MM.1S (cell line): ENCODE data around the gene RUBCN.

Source experiments
- DNase-seq: peaks from one replicate; pipeline ENCODE4 v3.0.0-alpha.2; 2015
- H2AFZ ChIP-seq: fragments of 300-600 bp; sonication (generic); 2 replicates; pipeline ENCODE4 v1.6.0; 2016; ENCODE audit warnings: antibody characterized with exemption, low read length
- H3F3A ChIP-seq: fragments of 300-600 bp; sonication (generic); 2 replicates; pipeline ENCODE4 v1.6.1; 2016; ENCODE audit warnings: mild to moderate bottlenecking, antibody characterized with exemption, low read length, moderate library complexity, mixed read lengths; ENCODE audit not compliant: insufficient read depth
- H3K27ac ChIP-seq: fragments of 300-600 bp; sonication (generic); 2 replicates; pipeline ENCODE4 v1.5.1; 2016; ENCODE audit warnings: mild to moderate bottlenecking, low read length
- H3K27me3 ChIP-seq: fragments of 300-600 bp; sonication (generic); replicated peaks from 2 replicates; pipeline ENCODE4 v1.6.0; 2016; ENCODE audit warnings: low read length; ENCODE audit not compliant: insufficient read depth
- H3K36me3 ChIP-seq: fragments of 300-600 bp; sonication (generic); replicated peaks from 2 replicates; pipeline ENCODE4 v1.6.1; 2016; ENCODE audit warnings: mild to moderate bottlenecking, low read length, mixed read lengths; ENCODE audit not compliant: insufficient read depth
- H3K4me1 ChIP-seq: fragments of 300-600 bp; sonication (generic); 2 replicates; pipeline ENCODE4 v1.6.1; 2016; ENCODE audit warnings: low read length, mixed read lengths
- H3K4me2 ChIP-seq: fragments of 300-600 bp; sonication (generic); 2 replicates; pipeline ENCODE4 v1.6.0; 2016; ENCODE audit warnings: low read depth, low read length
- H3K4me3 ChIP-seq: fragments of 300-600 bp; sonication (generic); 2 replicates; pipeline ENCODE4 v1.5.1; 2016; ENCODE audit warnings: low read length, mixed read lengths
- H3K79me2 ChIP-seq: fragments of 300-600 bp; sonication (generic); 2 replicates; pipeline ENCODE4 v1.6.1; 2016; ENCODE audit warnings: mixed run types, low read length, mixed read lengths
- H3K9ac ChIP-seq: fragments of 300-600 bp; sonication (generic); 2 replicates; pipeline ENCODE4 v1.6.1; 2016; ENCODE audit warnings: low read length, mixed read lengths
- H3K9me2 ChIP-seq: fragments of 300-600 bp; sonication (generic); replicated peaks from 2 replicates; pipeline ENCODE4 v1.6.1; 2016; ENCODE audit warnings: mild to moderate bottlenecking, low read length, mixed read lengths; ENCODE audit not compliant: insufficient read depth
- H3K9me3 ChIP-seq: fragments of 300-600 bp; sonication (generic); replicated peaks from 2 replicates; pipeline ENCODE4 v1.6.1; 2016; ENCODE audit warnings: mild to moderate bottlenecking, low read length, mixed read lengths; ENCODE audit not compliant: insufficient read depth
- H4K20me1 ChIP-seq: fragments of 300-600 bp; sonication (generic); 2 replicates; pipeline ENCODE4 v1.6.1; 2016; ENCODE audit warnings: mild to moderate bottlenecking, low read length, moderate library complexity, mixed read lengths; ENCODE audit not compliant: insufficient read depth
- EZH2 ChIP-seq: fragments of 300-600 bp; sonication (generic); optimal IDR thresholded peaks from 2 replicates; pipeline ENCODE3; 2017; ENCODE audit warnings: low read depth, mild to moderate bottlenecking, antibody characterized with exemption, low read length, mixed read lengths
- EZH2phosphoT487 ChIP-seq: fragments of 300-600 bp; sonication (generic); IDR thresholded peaks from 2 replicates; pipeline ENCODE4 v1.6.1; 2018; ENCODE audit warnings: antibody characterized with exemption, low read length
- TF ChIP-seq, protein P1 (sequence below): fragments of 300-600 bp; sonication (generic); IDR thresholded peaks from 2 replicates; pipeline ENCODE4 v1.5.1; 2016; ENCODE audit warnings: antibody characterized with exemption, low read length, mixed read lengths

RUBCN gene

GRCh38 chr3:197692641-197693040, 44.1 kb downstream of the RUBCN start:
- no peak for DNase-seq
- Histone ChIP-seq H2AFZ (no peak overlapping the region), H3K27ac (no peak overlapping the region), H3K4me3 (no peak overlapping the region), H3K9me2 (no peaks in the 10 kb centered on the region), H3K36me3 (peaks cover 12% of the 10 kb centered on the region), H4K20me1 (no peaks in the 10 kb centered on the region), H3K4me2 (no peak overlapping the region), H3K9me3 (no peaks in the 10 kb centered on the region), H3K27me3 (no peaks in the 10 kb centered on the region), H3K4me1 (no peaks in the 10 kb centered on the region), H3K9ac (no peak overlapping the region), H3K79me2 (no peaks in the 10 kb centered on the region), H3F3A (no peaks in the 10 kb centered on the region)
- TF ChIP-seq EZH2phosphoT487, result no peak
- TF ChIP-seq EZH2, result no peak
- TF ChIP-seq, protein P1, sequence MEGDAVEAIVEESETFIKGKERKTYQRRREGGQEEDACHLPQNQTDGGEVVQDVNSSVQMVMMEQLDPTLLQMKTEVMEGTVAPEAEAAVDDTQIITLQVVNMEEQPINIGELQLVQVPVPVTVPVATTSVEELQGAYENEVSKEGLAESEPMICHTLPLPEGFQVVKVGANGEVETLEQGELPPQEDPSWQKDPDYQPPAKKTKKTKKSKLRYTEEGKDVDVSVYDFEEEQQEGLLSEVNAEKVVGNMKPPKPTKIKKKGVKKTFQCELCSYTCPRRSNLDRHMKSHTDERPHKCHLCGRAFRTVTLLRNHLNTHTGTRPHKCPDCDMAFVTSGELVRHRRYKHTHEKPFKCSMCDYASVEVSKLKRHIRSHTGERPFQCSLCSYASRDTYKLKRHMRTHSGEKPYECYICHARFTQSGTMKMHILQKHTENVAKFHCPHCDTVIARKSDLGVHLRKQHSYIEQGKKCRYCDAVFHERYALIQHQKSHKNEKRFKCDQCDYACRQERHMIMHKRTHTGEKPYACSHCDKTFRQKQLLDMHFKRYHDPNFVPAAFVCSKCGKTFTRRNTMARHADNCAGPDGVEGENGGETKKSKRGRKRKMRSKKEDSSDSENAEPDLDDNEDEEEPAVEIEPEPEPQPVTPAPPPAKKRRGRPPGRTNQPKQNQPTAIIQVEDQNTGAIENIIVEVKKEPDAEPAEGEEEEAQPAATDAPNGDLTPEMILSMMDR, result no peak

DNA sequence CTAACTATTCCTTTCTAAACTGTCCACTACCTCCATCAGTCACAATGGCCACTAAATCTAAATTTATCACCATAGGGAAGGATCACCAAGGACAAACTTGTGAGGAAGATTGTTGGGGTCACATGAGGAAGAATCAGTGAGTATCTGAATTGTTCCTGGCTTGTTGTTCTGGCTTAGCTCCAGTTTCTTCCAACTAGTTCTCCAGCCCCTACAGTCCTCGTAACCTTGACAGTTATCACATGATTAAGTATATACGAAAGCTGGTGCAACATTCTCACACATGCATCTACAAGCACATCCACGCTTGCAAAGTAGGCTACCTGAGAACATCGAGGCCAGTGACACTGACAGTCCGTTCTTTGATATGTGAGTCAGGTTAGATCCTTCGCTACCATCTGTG, 46.0 kb downstream of the RUBCN start:
- Histone ChIP-seq H3K36me3 (peaks cover 17% of the 10 kb centered on the region), H3K27ac (no peak overlapping the region), H4K20me1 (no peaks in the 10 kb centered on the region), H3K9ac (no peak overlapping the region), H3F3A (no peaks in the 10 kb centered on the region), H2AFZ (no peak overlapping the region), H3K9me2 (no peaks in the 10 kb centered on the region), H3K4me3 (no peak overlapping the region), H3K9me3 (no peaks in the 10 kb centered on the region), H3K79me2 (no peaks in the 10 kb centered on the region), H3K4me1 (no peaks in the 10 kb centered on the region), H3K27me3 (no peaks in the 10 kb centered on the region), H3K4me2 (no peak overlapping the region)
- no peak for DNase-seq
- no peak for TF ChIP-seq EZH2
- TF ChIP-seq, protein P1, result no peak
- TF ChIP-seq EZH2phosphoT487, result no peak

DNA sequence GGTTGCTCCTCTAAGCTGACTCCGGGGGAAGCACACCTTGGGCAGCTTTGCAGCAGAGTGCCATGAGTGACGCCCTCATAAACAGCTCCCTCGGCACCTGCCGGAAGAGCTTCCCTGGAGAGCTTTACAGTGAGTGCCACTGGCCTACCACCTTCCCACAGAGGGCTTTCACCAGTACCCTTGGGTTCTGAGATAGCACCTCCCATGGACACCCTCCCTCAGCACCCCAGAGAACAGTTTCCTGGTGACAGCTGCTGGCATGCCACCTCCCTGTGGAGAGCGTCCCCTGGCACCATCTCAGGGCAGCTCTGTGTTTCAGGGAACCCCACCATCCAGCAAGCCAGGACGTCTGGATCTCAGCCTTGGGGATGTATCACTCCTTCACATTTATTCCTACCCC, 49.1 kb downstream of the RUBCN start:
- Histone ChIP-seq H3K9me2 (no peaks in the 10 kb centered on the region), H3K9me3 (no peaks in the 10 kb centered on the region), H3K27ac (no peak overlapping the region), H3K27me3 (no peaks in the 10 kb centered on the region), H3F3A (no peaks in the 10 kb centered on the region), H3K4me2 (no peak overlapping the region), H3K4me1 (no peaks in the 10 kb centered on the region), H3K36me3 (peaks cover 11% of the 10 kb centered on the region), H3K79me2 (no peaks in the 10 kb centered on the region), H4K20me1 (no peaks in the 10 kb centered on the region), H3K4me3 (no peak overlapping the region), H2AFZ (no peak overlapping the region), H3K9ac (no peak overlapping the region)
- no peak for DNase-seq
- TF ChIP-seq, protein P1, result no peak
- no peak for TF ChIP-seq EZH2
- no peak for TF ChIP-seq EZH2phosphoT487
